Kidney (tissue), 14 donors: ENCODE results near the gene PTK6. TPM values are rescaled to one million over a fixed set of nuclear protein-coding genes. Genes with fewer than 3 reads are reported as not detected.

Source experiments
- DNase-seq, 5 donors: peaks; one replicate each; pipeline ENCODE4 v3.0.0-alpha.2; 2013 to 2020
- FAIRE-seq: peaks from 2 replicates; lab custom pipeline; 2012; peaks lifted over from hg19 to GRCh38; lab: Jason Lieb, UNC
- H3K27ac ChIP-seq, 2 donors: one replicate each; pipeline ENCODE4 v1.7.0; 2013; ENCODE audit warnings: low read depth in 2 of 2, low read length in 2 of 2, inconsistent platforms in 1 of 2
- H3K27me3 ChIP-seq: one replicate; pipeline ENCODE4 v1.7.1; 2013; ENCODE audit warnings: low read length, inconsistent platforms; ENCODE audit not compliant: control insufficient read depth, insufficient read depth
- H3K36me3 ChIP-seq, 3 donors: one replicate each; pipeline versions ENCODE4 v1.7.0 to v1.7.1; 2013; ENCODE audit warnings: low read length in 3 of 3, control low read depth in 1 of 3, inconsistent platforms in 1 of 3; ENCODE audit not compliant: insufficient read depth in 3 of 3, control insufficient read depth in 2 of 3
- H3K4me1 ChIP-seq, 3 donors: one replicate each; pipeline versions ENCODE4 v1.7.0 to v1.7.1; 2013; ENCODE audit warnings: low read length in 3 of 3, inconsistent platforms in 1 of 3, low read depth in 1 of 3; ENCODE audit not compliant: control insufficient read depth in 2 of 3, insufficient read depth in 2 of 3
- H3K4me3 ChIP-seq, 3 donors: one replicate each; pipeline versions ENCODE4 v1.7.0 to v1.8.1; 2013; ENCODE audit warnings: low read length in 3 of 3, control low read depth in 1 of 3, inconsistent platforms in 1 of 3
- H3K9ac ChIP-seq, 3 donors: one replicate each; pipeline versions ENCODE4 v1.7.0 to v1.7.1; 2013; ENCODE audit warnings: low read length in 3 of 3, control low read depth in 1 of 3, inconsistent platforms in 1 of 3
- H3K9me3 ChIP-seq, 3 donors: one replicate each; pipeline versions ENCODE4 v1.7.0 to v1.7.1; 2013; ENCODE audit warnings: low read length in 3 of 3, control low read depth in 1 of 3, inconsistent platforms in 1 of 3; ENCODE audit not compliant: control insufficient read depth in 2 of 3, insufficient read depth in 1 of 3
- CTCF ChIP-seq: IDR thresholded peaks from 3 replicates; pipeline ENCODE4 v1.5.1; 2012; ENCODE audit warnings: mild to moderate bottlenecking, moderate library complexity, borderline replicate concordance; ENCODE audit not compliant: insufficient read depth; ENCODE audit errors: extremely low read depth
- intact Hi-C: fragments of 100-400 bp; cut with DNase I; formaldehyde crosslinking; loops from one replicate; pipeline ENCODE4 v1.11.1; 2022
- polyA plus RNA-seq: library from polyadenylated mRNA; stranded (reverse); fragments of 350-450 nt; fragmentation: Illumina TruSeq; extraction: RNeasy Lipid Tissue Mini Kit (QIAGEN cat#74804); gene quantifications from one replicate; pipeline ENCODE4 v1.2.3, GENCODE V29; 2014; ENCODE audit warnings: low read depth, low replicate concordance; ENCODE audit not compliant: insufficient read depth
- total RNA-seq: library from RNA; stranded (reverse); fragmentation: NEBNext Ultra II Directional; extraction: Animal tissue kit (Norgen Biotek cat#: 25700); gene quantifications from one replicate; pipeline ENCODE4 v1.2.1, GENCODE V29; 2021
- donor health status: control.
- donor health status: control.
- donor health status: control.
- donor health status: control.
- donor health status: control.
- donor health status: DM: yes; HTN: yes; CAD: no.
- donor health status: Normal renal cell carcinoma (clear cell type).

The PTK6 gene
- total and polyA plus RNA-seq, 2 donors from 2014 or later = 0.26 to 1.1 TPM

- intact Hi-C loops = loop anchor here (5.0 kb wide), 1 partner anchor 439 kb away; the partner anchor contains the start of gene SAMD10
Measured at GRCh38 chr20:63538204-63539091, 1.3 kb upstream of the PTK6 start.

GRCh38 chr20:63537525-63538203, 488 bp upstream of the PTK6 start:
- H3K9me3 ChIP-seq = no peaks in the 10 kb centered on the region
- no peak overlapping the region for H3K9ac ChIP-seq
- peak overlapping the region in 1 of 2 donors; percentile 22 for H3K27ac ChIP-seq
- TF ChIP-seq CTCF = peak; percentile 96
- H3K4me3 ChIP-seq = peak overlapping the region in 2 of 3 donors; percentile 29 to 46
- H3K27me3 ChIP-seq = no peaks in the 10 kb centered on the region
- H3K4me1 ChIP-seq = peaks cover 0 to 4% (median 0%) of the 10 kb centered on the region in 3 donors
- intact Hi-C loops = loop anchor here (5.0 kb wide), 1 partner anchor 440 kb away; the partner anchor contains the start of gene SAMD10
- no peaks in the 10 kb centered on the region for H3K36me3 ChIP-seq
- FAIRE-seq (no peak), DNase-seq (peak; percentile 86 to 98 (median 92))

More at GRCh38 chr20:63538204-63539091, 1.3 kb upstream of the PTK6 start:
- Histone ChIP-seq H3K27ac (no peak overlapping the region), H3K36me3 (no peaks in the 10 kb centered on the region), H3K4me3 (peak overlapping the region in 1 of 3 donors; percentile 46), H3K27me3 (no peaks in the 10 kb centered on the region), H3K9me3 (no peaks in the 10 kb centered on the region), H3K9ac (no peak overlapping the region), H3K4me1 (peaks cover 0 to 4% (median 0%) of the 10 kb centered on the region in 3 donors)
- FAIRE-seq (no peak), DNase-seq (peak in 2 of 5 donors; percentile 47 to 92)
- no peak for TF ChIP-seq CTCF

- Histone ChIP-seq H3K9me3 (no peaks in the 10 kb centered on the region), H3K9ac (no peak overlapping the region), H3K4me1 (peaks cover 0 to 4% (median 0%) of the 10 kb centered on the region in 3 donors), H3K36me3 (no peaks in the 10 kb centered on the region), H3K4me3 (no peak overlapping the region), H3K27me3 (no peaks in the 10 kb centered on the region), H3K27ac (peak overlapping the region in 1 of 2 donors; percentile 13)
- TF ChIP-seq CTCF = no peak
- intact Hi-C loops = loop anchor here (5.0 kb wide), 1 partner anchor 441 kb away; the partner anchor contains the start of gene SAMD10
- peak in 1 of 5 donors; percentile 85 for DNase-seq
- FAIRE-seq = no peak
Measured at GRCh38 chr20:63536241-63536977, 767 bp downstream of the PTK6 start.
